Lung (tissue), 12 donors: ENCODE data around the gene TMEM135. TPM values are rescaled to one million over a fixed set of nuclear protein-coding genes. Genes with fewer than 3 reads are reported as not detected.
A peak's percentile ranks its signal among the peaks of the same experiment; 100 is the strongest.
"Not testable (repeated sequence)": the region's sequence is repeated elsewhere in the genome, so short reads cannot be mapped to it uniquely, and the experiment has no call there.

ENCODE experiments used
- ATAC-seq: fragments of 200-7000 bp; cut with Tn5 transposase; one replicate; pipeline ENCODE4 v1.9.1; 2020; ENCODE audit warnings: moderate number of reproducible peaks; ENCODE audit not compliant: insufficient read depth, low FRiP score
- DNase-seq, 3 donors: peaks; one replicate each; pipeline ENCODE4 v3.0.0-alpha.2; 2013 to 2017
- H3K27ac ChIP-seq, 2 donors: one replicate each; pipeline ENCODE4 v1.5.1; 2013; ENCODE audit warnings: mild to moderate bottlenecking in 2 of 2, moderate library complexity in 2 of 2, control low read depth in 1 of 2, inconsistent platforms in 1 of 2, low read depth in 1 of 2, low read length in 1 of 2
- H3K27me3 ChIP-seq, 3 donors: one replicate each; pipeline ENCODE4 v1.5.1; 2013; ENCODE audit warnings: low read length in 2 of 3; ENCODE audit not compliant: control insufficient read depth in 3 of 3, insufficient read depth in 3 of 3
- H3K36me3 ChIP-seq, 4 donors: one replicate each; pipeline ENCODE4 v1.5.1; 2013; ENCODE audit warnings: low read length in 4 of 4, mild to moderate bottlenecking in 1 of 4, moderate library complexity in 1 of 4; ENCODE audit not compliant: control insufficient read depth in 4 of 4, insufficient read depth in 4 of 4
- H3K4me1 ChIP-seq, 5 donors: one replicate each; pipeline ENCODE4 v1.5.1; 2013; ENCODE audit warnings: low read length in 5 of 5, mild to moderate bottlenecking in 2 of 5, moderate library complexity in 1 of 5; ENCODE audit not compliant: control insufficient read depth in 5 of 5, insufficient read depth in 5 of 5
- H3K4me3 ChIP-seq: one replicate; pipeline ENCODE4 v1.5.1; 2013; ENCODE audit warnings: mild to moderate bottlenecking, control low read depth, moderate library complexity
- H3K9ac ChIP-seq, 2 donors: one replicate each; pipeline ENCODE4 v1.5.1; 2013; ENCODE audit warnings: low read length in 2 of 2, control low read depth in 1 of 2; ENCODE audit not compliant: insufficient read depth in 1 of 2
- H3K9me3 ChIP-seq, 4 donors: one replicate each; pipeline ENCODE4 v1.5.1; 2013; ENCODE audit warnings: low read length in 3 of 4, mild to moderate bottlenecking in 1 of 4, moderate library complexity in 1 of 4; ENCODE audit not compliant: control insufficient read depth in 4 of 4, insufficient read depth in 3 of 4
- WGBS, 2 donors: extraction: QIAGEN DNeasy Blood & Tissue Kit; methylation state at CpG; one replicate each; pipeline ENCODE4 v1.1.7; 2013; 5-methylcytosine and 5-hydroxymethylcytosine counted together
- polyA plus RNA-seq, 2 donors: library from polyadenylated mRNA; stranded (reverse); fragments of 200-250 nt; gene quantifications; one replicate each; pipeline ENCODE4 v1.2.1, GENCODE V29; 2013
- total RNA-seq, 2 donors: library from RNA; depleted of rRNA in 1 of 2; stranded (reverse); fragments of >200 nt in 1 of 2; gene quantifications; one replicate each; pipeline ENCODE4 v1.2.1, GENCODE V29; 2014 to 2021
- TF ChIP-seq, protein P1 (sequence below): IDR thresholded peaks from 2 replicates; pipeline ENCODE4 v1.5.1; 2012; ENCODE audit warnings: mild to moderate bottlenecking; ENCODE audit errors: control extremely low read depth, extremely low read depth
- donor health status: control.
- donor health status: control.
- donor health status: Bipolar disorder and iron deficiency.
- donor health status: healthy.
- donor health status: DM: yes; HTN: yes; CAD: no.

The TMEM135 gene
- total and polyA plus RNA-seq, 4 donors: 5.9 to 42.0 (median 11.5) TPM

DNA sequence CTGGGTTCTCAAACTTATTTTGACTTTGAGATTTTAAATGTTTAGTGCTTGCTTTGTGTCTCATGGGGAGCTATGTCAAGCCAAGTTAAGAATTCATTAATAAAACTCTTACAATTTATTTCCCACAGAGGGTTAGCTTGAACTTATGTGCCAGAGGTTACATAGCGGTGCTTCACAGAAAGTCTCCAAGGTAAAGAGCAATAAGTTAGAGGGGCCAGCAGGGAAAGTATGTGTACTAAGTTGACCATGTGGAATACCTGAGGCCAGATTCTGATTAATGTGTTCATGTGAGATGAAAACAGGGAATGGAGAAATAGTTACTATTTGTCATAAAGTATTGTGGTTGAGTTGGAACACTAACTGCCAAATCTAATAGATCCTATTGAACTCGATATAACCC, 149.3 kb downstream of the TMEM135 start:
- Histone ChIP-seq H3K9ac (no peak overlapping the region), H3K4me3 (no peak overlapping the region), H3K36me3 (no peaks in the 10 kb centered on the region), H3K27ac (no peak overlapping the region), H3K4me1 (no peaks in the 10 kb centered on the region), H3K27me3 (no peaks in the 10 kb centered on the region), H3K9me3 (no peaks in the 10 kb centered on the region)
- ATAC-seq (no peak), DNase-seq (no peak)
- TF ChIP-seq, protein P1, sequence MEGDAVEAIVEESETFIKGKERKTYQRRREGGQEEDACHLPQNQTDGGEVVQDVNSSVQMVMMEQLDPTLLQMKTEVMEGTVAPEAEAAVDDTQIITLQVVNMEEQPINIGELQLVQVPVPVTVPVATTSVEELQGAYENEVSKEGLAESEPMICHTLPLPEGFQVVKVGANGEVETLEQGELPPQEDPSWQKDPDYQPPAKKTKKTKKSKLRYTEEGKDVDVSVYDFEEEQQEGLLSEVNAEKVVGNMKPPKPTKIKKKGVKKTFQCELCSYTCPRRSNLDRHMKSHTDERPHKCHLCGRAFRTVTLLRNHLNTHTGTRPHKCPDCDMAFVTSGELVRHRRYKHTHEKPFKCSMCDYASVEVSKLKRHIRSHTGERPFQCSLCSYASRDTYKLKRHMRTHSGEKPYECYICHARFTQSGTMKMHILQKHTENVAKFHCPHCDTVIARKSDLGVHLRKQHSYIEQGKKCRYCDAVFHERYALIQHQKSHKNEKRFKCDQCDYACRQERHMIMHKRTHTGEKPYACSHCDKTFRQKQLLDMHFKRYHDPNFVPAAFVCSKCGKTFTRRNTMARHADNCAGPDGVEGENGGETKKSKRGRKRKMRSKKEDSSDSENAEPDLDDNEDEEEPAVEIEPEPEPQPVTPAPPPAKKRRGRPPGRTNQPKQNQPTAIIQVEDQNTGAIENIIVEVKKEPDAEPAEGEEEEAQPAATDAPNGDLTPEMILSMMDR: no peak
- WGBS, 2 donors: 96% methylated on average over 2 of the region's 2 CpGs

DNA sequence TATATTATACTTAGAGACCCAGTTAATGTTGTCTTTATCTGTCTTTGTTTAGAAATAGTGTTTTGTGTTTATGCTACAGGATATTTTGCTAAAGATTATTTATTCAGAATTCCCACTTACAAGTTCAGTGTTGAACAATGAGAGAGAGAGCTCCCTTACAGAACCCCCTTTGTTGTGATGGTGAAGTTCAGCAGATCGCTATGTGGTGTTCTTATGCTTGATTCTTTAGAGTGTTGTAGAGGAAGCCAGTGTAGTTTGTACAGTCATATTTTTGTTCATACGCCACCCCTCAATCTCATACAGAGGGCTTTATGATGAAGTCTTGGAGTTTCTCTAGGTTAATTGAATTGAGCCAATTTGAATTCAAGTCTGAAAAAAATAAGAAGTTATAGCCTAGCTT, 150.2 kb downstream of the TMEM135 start:
- no peak overlapping the region for H3K27ac ChIP-seq
- H3K4me3 ChIP-seq: no peak overlapping the region
- no peaks in the 10 kb centered on the region for H3K27me3 ChIP-seq
- ATAC-seq (no peak), DNase-seq (peak in 1 of 3 donors; percentile 14)
- no peaks in the 10 kb centered on the region for H3K36me3 ChIP-seq
- 90 to 96% methylated on average over 2 of the region's 2 CpGs for WGBS, 2 donors
- no peaks in the 10 kb centered on the region for H3K9me3 ChIP-seq
- TF ChIP-seq, protein P1: no peak
- no peak overlapping the region for H3K9ac ChIP-seq
- no peaks in the 10 kb centered on the region for H3K4me1 ChIP-seq

DNA sequence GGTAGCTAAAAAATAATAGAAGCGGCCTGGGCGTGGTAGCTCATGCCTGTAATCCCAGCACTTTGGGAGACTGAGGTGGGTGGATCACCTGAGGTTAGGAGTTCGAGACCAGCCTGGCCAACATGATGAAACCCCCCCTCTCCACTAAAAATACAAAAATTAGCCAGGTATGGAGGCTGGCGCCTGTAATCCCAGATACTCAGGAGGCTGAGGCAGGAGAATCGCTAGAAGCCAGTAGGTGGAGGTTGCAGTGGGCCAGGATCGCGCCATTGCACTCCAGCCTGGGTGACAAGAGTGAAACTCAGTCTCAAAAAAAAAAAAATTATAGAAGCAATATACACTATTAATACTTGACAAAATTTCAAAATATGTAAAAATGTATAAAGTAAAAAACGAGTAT, 150.7 kb downstream of the TMEM135 start:
- 95% methylated on average over 8 of the region's 8 CpGs for WGBS, 2 donors

DNA sequence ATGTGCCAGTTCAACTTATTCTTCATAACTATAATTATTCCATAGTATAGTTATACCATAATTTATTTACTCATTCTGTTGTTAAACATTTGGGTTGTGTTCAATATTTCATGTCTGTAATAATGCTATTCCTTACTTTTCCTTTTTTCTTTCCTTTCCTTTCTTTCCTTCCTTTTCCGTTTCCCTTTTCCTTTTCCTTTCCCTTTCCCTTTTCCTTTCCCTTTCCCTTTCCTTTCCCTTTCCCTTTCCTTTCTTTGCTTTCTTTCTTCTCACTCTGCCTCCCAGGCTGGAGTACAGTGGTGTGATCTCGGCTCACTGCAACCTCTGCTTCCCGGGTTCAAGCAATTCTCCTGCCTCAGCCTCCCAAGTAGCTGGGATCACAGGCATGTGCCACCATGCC, 151.2 kb downstream of the TMEM135 start:
- not testable (repeated sequence) for H3K9me3 ChIP-seq, H3K36me3 ChIP-seq, H3K27me3 ChIP-seq, ATAC-seq, H3K9ac ChIP-seq, H3K4me1 ChIP-seq, DNase-seq, H3K4me3 ChIP-seq, H3K27ac ChIP-seq
- 96 to 98% methylated on average over 3 of the region's 3 CpGs for WGBS, 2 donors

More for the DNA sequence above, 150.7 kb downstream of the TMEM135 start:
- not testable (repeated sequence) for H3K9me3 ChIP-seq, H3K9ac ChIP-seq, H3K27me3 ChIP-seq, H3K4me1 ChIP-seq, H3K27ac ChIP-seq, H3K36me3 ChIP-seq, H3K4me3 ChIP-seq, ATAC-seq, DNase-seq

DNA sequence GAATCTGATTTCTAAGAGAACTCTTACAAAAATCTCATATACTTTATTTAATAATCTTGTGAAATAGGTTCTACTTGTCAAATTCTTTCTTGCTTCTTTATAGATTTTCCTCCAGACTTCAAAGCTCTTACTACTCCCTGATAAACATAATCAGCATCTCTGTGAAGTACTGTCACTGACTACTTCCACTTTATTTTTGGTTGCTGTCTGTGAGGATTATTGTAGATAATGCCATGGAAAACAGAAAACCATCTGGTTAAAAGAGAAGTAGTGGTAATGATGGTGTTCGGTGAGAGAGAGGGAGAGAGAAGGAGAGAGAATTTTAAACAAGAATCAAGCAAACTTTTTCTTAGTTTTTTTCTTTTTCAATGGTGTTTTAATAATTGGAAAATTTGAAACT, 152.3 kb downstream of the TMEM135 start:
- Histone ChIP-seq H3K27me3 (no peaks in the 10 kb centered on the region), H3K9ac (no peak overlapping the region), H3K27ac (no peak overlapping the region), H3K9me3 (no peaks in the 10 kb centered on the region), H3K4me3 (no peak overlapping the region), H3K4me1 (peaks cover 0 to 4% (median 0%) of the 10 kb centered on the region in 5 donors), H3K36me3 (no peaks in the 10 kb centered on the region)
- WGBS, 2 donors: 74 to 81% methylated on average over 1 of the region's 1 CpG
- TF ChIP-seq, protein P1: no peak
- DNase-seq: no peak
- ATAC-seq: no peak
